Psoas muscle (tissue), 8 donors: ENCODE measurements around the gene MORN3. TPM values are rescaled to one million over a fixed set of nuclear protein-coding genes. Genes with fewer than 3 reads are reported as not detected.

ENCODE experiments used
- ATAC-seq, 4 donors: fragments of 200-7000 bp; cut with Tn5 transposase; one replicate each; pipeline ENCODE4 v1.9.1; 2020; ENCODE audit warnings: moderate library complexity in 3 of 4, mild to moderate bottlenecking in 2 of 4
- DNase-seq, 2 donors: peaks; one replicate each; pipeline ENCODE4 v3.0.0-alpha.2; 2020
- H3K27ac ChIP-seq: fragments of 200-600 bp; one replicate; pipeline ENCODE4 v1.8.0; 2022
- H3K27me3 ChIP-seq, 3 donors: fragments of 200-600 bp in 1 of 3; one replicate each; pipeline versions ENCODE4 v1.6.1 to v1.8.0; 2013 to 2022; ENCODE audit warnings: low read length in 2 of 3, mild to moderate bottlenecking in 2 of 3, moderate library complexity in 1 of 3; ENCODE audit not compliant: insufficient read depth in 3 of 3
- H3K36me3 ChIP-seq, 2 donors: fragments of 200-600 bp in 1 of 2; one replicate each; pipeline versions ENCODE4 v1.6.1 to v1.8.0; 2013 to 2022; ENCODE audit warnings: low read depth in 1 of 2, mild to moderate bottlenecking in 1 of 2, moderate library complexity in 1 of 2; ENCODE audit not compliant: insufficient read depth in 1 of 2
- H3K4me1 ChIP-seq: fragments of 200-600 bp; one replicate; pipeline ENCODE4 v1.8.0; 2022
- H3K4me3 ChIP-seq: fragments of 200-600 bp; one replicate; pipeline ENCODE4 v1.8.0; 2022; ENCODE audit warnings: mild to moderate bottlenecking
- H3K9me3 ChIP-seq: fragments of 200-600 bp; one replicate; pipeline ENCODE4 v1.8.0; 2022
- CTCF ChIP-seq: fragments of 200-600 bp; IDR thresholded peaks from one replicate; pipeline ENCODE4 v1.8.0; 2022; ENCODE audit warnings: antibody characterized with exemption
- WGBS, 3 donors: extraction: QIAGEN DNeasy Blood & Tissue Kit; methylation state at CpG; one replicate each; pipeline versions ENCODE4 v1.1.6 to v1.1.7; 2013; 5-methylcytosine and 5-hydroxymethylcytosine counted together
- intact Hi-C, 2 donors: fragments of 100-400 bp; cut with DNase I; formaldehyde crosslinking; loops; one replicate each; pipeline versions ENCODE4 v1.11.0 to v1.14.2; 2022
- polyA plus RNA-seq, 3 donors: library from polyadenylated mRNA; stranded (reverse); fragments of 200-250 nt; gene quantifications; one replicate each; pipeline ENCODE4 v1.2.3, GENCODE V29; 2013
- total RNA-seq, 4 donors: library from RNA; stranded (reverse); fragmentation: NEBNext Ultra II Directional in 2 of 4; extraction: Animal tissue kit (Norgen Biotek cat#: 25700) in 2 of 4; gene quantifications; one replicate each; pipeline versions ENCODE4 v1.2.1 to v1.2.4, GENCODE V29; 2021 to 2023
- donor health status: healthy with polysubstance abuse.
- donor health status: DM: no; HTN: no; CAD: no; lungs with moderate emphysema.
- donor health status: Bipolar disorder and iron deficiency.
- donor health status: healthy.
- donor health status: DM: yes; HTN: yes; CAD: no.
- donor health status: DM: no; HTN: no; CAD: no.
- donor health status: DM: no; HTN: no; CAD: no.
- donor health status: DM: yes; HTN: yes; CAD: no.

The MORN3 gene
- total and polyA plus RNA-seq, 7 donors: under 0.01 to 0.12 TPM; not detected in 5

GRCh38 chr12:121608301-121608700 lies 61.2 kb downstream of the MORN3 start:
- no peaks in the 10 kb centered on the region for H3K9me3 ChIP-seq
- TF ChIP-seq CTCF: no peak
- H3K4me1 ChIP-seq: peaks cover 10% of the 10 kb centered on the region
- intact Hi-C loops: no loop called here
- no peak overlapping the region for H3K4me3 ChIP-seq
- no peak overlapping the region for H3K27ac ChIP-seq
- H3K36me3 ChIP-seq: no peaks in the 10 kb centered on the region
- WGBS, 3 donors: 89 to 94% (median 92%) methylated on average over 6 of the region's 6 CpGs
- ATAC-seq (no peak), DNase-seq (no peak)
- no peaks in the 10 kb centered on the region for H3K27me3 ChIP-seq

GRCh38 chr12:121603581-121603980 lies 65.9 kb downstream of the MORN3 start:
- intact Hi-C loops: no loop called here
- no peaks in the 10 kb centered on the region for H3K4me1 ChIP-seq
- no peaks in the 10 kb centered on the region for H3K9me3 ChIP-seq
- no peak overlapping the region for H3K27ac ChIP-seq
- H3K4me3 ChIP-seq: no peak overlapping the region
- ATAC-seq (no peak), DNase-seq (no peak)
- WGBS, 3 donors: 95 to 97% (median 95%) methylated on average over 6 of the region's 6 CpGs
- TF ChIP-seq CTCF: no peak
- no peaks in the 10 kb centered on the region for H3K36me3 ChIP-seq
- no peaks in the 10 kb centered on the region for H3K27me3 ChIP-seq

GRCh38 chr12:121602766-121603165 lies 66.7 kb downstream of the MORN3 start:
- DNase-seq (no peak), ATAC-seq (no peak)
- Histone ChIP-seq H3K4me3 (no peak overlapping the region), H3K36me3 (no peaks in the 10 kb centered on the region), H3K27ac (no peak overlapping the region), H3K4me1 (no peaks in the 10 kb centered on the region), H3K27me3 (no peaks in the 10 kb centered on the region), H3K9me3 (no peaks in the 10 kb centered on the region)
- no peak for TF ChIP-seq CTCF
- intact Hi-C loops: no loop called here
- WGBS, 3 donors: 94 to 97% (median 95%) methylated on average over 6 of the region's 6 CpGs

- Histone ChIP-seq H3K4me1 (no peaks in the 10 kb centered on the region), H3K4me3 (no peak overlapping the region), H3K9me3 (no peaks in the 10 kb centered on the region), H3K27me3 (no peaks in the 10 kb centered on the region), H3K36me3 (no peaks in the 10 kb centered on the region), H3K27ac (no peak overlapping the region)
- 37 to 69% (median 49%) methylated on average over 6 of the region's 6 CpGs for WGBS, 3 donors
- no peak for TF ChIP-seq CTCF
- ATAC-seq (peak in 2 of 4 donors; percentile 13 to 67), DNase-seq (no peak)
- intact Hi-C loops: no loop called here
Measured at GRCh38 chr12:121600702-121601336, 68.6 kb downstream of the MORN3 start.

Other genes with a start within 250 kb of the MORN3 start
- gene KDM2B, start 88.6 kb downstream of the MORN3 start, total RNA-seq: 10 to 100 TPM in 3 of 4 donors, 1 to 10 TPM in 1; 7.5 to 11.5 (median 10.5) TPM
- 1 to 10 TPM; 6.3 to 9.9 (median 6.7) TPM for gene KDM2B, start 88.6 kb downstream of the MORN3 start, polyA plus RNA-seq
- gene ORAI1, start 43.1 kb downstream of the MORN3 start, total RNA-seq: 10 to 100 TPM; 17.9 to 34.2 (median 30.2) TPM
- gene ORAI1, start 43.1 kb downstream of the MORN3 start, polyA plus RNA-seq: 10 to 100 TPM; 23.2 to 75.5 (median 26.0) TPM
- 10 to 100 TPM; 11.4 to 21.2 (median 15.5) TPM for gene TMEM120B, start 43.1 kb upstream of the MORN3 start, total RNA-seq
- 10 to 100 TPM; 11.0 to 29.7 (median 12.7) TPM for gene TMEM120B, start 43.1 kb upstream of the MORN3 start, polyA plus RNA-seq
- 1 to 10 TPM; 3.3 to 4.8 (median 3.9) TPM for gene RHOF, start 124.0 kb upstream of the MORN3 start, total RNA-seq
- gene RHOF, start 124.0 kb upstream of the MORN3 start, polyA plus RNA-seq: 1 to 10 TPM; 1.4 to 4.3 (median 1.6) TPM
- gene SETD1B, start 134.4 kb upstream of the MORN3 start, total RNA-seq: 10 to 100 TPM in 3 of 4 donors, 1 to 10 TPM in 1; 9.2 to 13.0 (median 11.8) TPM
- 1 to 10 TPM; 2.8 to 7.5 (median 3.0) TPM for gene SETD1B, start 134.4 kb upstream of the MORN3 start, polyA plus RNA-seq
- 1 to 10 TPM; 1.1 to 3.3 (median 3.0) TPM for gene HPD, start 189.2 kb upstream of the MORN3 start, total RNA-seq
- 1 to 10 TPM in 1 of 3 donors, under 1 TPM in 2; 0.67 to 1.6 (median 0.70) TPM for gene HPD, start 189.2 kb upstream of the MORN3 start, polyA plus RNA-seq
- 10 to 100 TPM; 20.1 to 34.0 (median 25.5) TPM for gene PSMD9, start 219.1 kb upstream of the MORN3 start, total RNA-seq
- gene PSMD9, start 219.1 kb upstream of the MORN3 start, polyA plus RNA-seq: 100 to 1,000 TPM in 1 of 3 donors, 10 to 100 TPM in 2; 50.9 to 131 (median 57.5) TPM
- gene CFAP251, start 248.9 kb upstream of the MORN3 start, total RNA-seq: under 1 TPM; 0.36 to 0.66 (median 0.63) TPM
- under 1 TPM; 0.39 to 0.79 (median 0.79) TPM for gene CFAP251, start 248.9 kb upstream of the MORN3 start, polyA plus RNA-seq